Activated effector memory CD4-positive, alpha-beta T cell treated with Interleukin-2 at 50 U/mL for 16 hours (primary cell): ENCODE results near the gene IGSF9.

Experiments
- DNase-seq: peaks from one replicate; pipeline ENCODE4 v3.0.0-alpha.2; 2020

Gene IGSF9

DNA sequence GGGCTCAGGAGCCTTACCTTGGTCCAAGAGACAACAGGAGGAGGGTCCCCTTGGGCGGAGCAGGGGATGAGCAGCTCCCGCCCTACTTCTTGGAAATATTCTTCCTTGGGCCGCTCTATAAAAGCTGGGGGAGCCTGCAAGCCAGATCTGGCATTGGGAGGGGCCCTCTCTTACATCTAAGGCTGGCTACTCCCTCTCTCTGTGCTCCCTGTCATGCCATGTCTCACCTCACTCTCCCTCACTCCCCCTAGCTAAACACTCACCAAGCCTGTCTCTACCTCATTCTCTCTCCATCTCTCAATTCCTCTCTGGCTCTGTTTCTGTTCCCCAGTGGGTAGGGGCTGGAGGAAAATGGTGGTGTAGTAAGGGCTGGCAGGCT lies 13.6 kb downstream of the IGSF9 start:
- no peak for DNase-seq

DNA sequence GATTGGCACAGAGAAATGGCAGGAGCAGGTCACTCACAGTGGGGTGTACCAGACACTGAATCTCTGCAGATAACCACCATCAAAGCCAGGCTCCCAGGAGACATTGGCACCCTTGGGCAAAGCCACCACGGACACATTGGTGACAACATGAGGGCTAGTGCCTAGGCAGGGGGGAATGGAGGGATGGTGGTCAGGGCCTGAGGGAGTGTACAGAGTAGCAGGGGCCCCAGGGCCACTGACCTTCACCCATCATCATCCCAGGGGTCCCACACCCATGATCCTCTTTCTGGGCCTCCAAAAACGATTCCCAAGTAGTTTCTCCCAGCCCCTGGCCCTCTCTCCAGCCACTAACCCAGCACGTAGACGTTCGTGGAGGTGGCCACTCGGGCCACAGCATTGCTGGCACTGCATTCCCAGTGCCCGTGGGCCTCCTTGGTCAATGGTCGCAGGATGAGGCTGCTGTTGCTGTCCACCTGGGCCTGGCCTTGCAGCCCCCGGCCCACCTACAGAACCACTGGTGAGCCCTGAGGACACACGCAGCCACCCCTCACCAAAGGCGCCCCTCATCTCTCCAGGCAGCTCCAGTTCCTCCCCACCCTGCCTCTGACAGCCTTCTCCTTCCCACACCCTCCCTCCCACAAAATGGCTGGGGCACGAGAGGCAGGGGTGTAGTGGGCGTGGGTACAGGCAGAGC lies 14.2 kb downstream of the IGSF9 start:
- DNase-seq: no peak

DNA sequence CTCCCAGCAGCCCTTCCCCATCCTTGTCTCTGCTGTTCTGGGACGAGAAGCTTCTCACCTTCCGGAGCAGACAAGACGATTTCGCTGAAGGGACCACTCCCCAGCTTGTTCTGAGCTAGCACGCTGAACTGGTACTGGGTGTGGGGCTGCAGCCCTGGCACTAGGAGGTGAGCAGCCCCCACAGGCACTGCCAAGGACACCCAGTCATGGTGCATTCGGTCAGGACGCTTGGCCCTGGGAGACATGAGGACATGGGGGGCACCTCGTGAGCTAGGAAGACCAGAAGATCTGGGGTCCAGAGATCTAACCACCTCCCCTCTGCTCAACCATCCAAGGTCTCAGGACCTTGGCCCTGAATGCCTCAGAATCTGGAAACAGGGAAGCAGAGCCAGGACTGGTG lies 14.8 kb downstream of the IGSF9 start:
- no peak for DNase-seq

DNA sequence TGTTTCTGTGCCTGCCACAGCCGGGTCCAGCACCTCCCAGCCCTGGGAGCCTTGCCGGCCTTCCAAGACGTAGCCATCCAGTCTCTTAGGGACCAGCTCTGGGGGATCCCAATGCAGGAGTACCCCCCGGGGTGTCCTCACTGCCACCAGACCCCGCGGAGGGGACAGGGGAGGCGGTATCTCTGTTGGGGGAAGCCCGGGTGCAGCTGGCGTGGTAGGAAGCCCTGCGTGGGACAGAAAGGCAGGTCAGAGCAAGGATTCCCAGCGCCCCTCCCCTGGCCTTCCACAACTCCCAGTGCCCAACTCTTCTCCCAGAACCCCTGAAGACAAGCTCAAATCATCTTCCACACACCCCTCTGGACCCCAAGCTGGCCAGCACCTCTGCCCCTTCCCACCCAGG lies 15.2 kb downstream of the IGSF9 start:
- DNase-seq: no peak

DNA sequence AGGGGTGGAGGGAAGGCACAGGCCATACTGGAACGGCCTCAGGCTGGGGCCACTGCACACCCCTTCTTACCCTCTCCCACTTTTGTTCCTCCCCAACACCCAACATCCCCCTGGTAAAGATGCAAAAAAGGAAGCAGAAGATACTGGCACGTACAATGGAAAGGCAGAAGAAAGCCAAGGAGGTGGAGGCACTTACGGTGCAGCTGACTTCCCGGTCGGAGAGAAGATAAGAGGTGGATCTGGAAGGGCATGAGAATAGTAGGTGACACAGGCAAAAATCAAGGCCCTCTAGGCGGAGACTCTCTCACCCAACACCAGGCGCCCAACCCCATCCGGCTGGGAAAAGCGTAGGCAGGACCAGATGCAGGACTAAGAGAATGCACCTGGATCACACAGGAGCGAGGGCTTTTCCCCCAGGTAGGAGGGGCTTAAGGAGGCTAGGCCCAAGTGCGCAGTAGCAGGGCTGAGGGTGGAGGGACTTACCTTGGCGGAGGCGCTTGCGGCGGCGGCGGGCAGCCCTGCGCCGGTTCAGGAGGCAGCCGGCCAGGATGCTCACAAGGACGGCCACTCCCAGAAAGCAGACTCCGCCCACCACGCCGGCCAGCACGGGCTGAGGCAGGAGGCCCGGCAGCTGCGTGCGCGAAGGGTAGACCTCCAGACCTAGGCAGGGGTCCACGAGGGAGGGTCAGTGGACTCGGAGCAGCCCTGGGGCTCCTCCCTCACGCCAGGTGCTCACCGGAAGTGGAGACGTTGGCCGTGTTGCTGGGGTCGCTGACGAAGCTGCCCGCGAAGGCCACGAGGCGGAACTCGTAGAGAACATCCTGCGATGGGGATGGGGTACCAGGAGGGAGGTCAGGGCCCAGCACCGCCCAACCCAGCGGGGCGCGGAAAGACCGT lies 16.0 kb downstream of the IGSF9 start:
- no peak for DNase-seq

DNA sequence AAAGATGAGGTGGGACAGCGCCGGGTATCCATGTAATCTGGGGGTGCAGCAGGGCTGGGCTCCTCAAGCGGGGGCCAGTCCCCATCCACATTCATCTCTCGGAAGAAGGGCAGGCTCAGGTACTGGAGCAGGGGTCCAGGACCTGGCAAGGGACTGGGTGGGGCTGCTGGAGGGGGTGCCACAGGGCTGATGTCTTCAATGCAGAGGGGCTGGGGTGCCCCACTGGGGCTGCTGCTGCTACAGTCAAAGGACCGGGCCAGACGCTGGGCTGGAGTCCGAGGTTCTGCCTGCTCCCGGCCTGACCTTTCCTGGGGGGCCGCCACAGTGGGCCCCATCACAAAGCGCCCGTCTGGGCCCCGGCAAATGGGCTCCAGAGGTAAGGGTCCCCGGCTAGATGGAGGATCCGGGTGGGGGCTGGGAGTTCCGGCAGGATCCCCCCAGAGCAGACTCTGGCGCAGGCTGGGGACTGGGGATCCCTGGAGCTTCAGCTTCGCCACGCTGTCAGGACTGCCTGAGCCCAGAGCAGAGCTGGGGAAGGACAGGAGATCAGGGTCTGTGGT lies 16.8 kb downstream of the IGSF9 start:
- DNase-seq: no peak

DNA sequence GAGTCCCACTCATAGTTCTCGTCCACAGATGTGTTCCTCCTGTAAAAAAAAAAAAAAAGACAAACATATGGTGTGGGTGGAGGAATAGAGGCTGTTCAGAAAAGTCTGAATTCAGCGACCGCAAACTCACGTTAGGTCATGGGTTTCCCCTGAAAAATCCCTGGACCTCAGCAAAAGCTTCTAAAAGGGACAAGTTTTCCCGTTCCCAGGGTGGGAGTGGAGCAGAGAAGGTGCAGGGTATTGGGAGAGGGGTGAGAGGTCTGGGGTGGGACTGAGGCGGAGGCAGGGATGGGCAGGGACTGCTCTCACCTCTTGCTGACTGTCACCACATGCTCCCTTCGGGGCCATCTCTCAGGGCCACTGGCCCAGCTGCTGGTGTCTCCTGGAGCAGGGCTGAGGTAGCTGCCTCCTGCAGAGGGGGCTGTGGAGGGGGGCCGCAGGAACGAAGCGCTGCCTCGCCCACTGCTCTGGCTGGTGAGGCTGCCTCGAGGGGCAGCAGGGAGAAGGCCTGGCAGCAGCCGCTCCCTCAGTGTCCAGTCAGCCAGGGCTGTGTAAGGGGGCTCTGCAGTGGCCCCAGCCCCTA lies 17.5 kb downstream of the IGSF9 start:
- no peak for DNase-seq

DNA sequence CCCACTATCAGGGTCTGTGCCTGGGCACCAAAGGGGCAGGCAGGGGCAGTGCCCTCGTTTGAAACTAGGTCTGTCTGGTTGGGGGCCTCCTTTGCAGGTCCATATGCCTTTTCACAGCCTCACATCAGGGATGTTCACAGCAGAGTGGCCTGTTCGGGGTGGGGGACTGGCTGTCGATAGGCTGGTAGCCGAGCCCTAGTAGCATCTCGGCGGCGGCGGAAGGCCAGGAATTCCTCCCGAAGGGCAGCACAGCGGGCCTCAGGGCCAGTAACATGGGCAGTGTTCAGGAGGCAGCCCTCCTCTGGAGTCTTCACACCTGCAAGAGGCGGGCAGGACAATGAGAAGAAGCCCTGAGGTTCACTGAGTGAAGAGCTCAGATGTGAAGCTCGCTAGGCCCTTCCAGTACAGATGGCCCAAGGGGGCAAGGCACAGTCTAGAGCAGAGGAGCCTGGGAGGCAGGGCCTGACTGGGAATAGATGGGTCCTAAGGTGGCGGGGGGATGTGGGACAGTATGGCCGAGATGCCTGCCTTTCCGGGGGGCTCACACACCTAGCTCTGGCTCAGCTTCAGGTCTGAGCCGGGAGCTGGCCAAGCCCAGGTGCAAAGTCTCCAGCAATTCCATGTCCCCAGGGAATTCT lies 18.1 kb downstream of the IGSF9 start:
- no peak for DNase-seq

DNA sequence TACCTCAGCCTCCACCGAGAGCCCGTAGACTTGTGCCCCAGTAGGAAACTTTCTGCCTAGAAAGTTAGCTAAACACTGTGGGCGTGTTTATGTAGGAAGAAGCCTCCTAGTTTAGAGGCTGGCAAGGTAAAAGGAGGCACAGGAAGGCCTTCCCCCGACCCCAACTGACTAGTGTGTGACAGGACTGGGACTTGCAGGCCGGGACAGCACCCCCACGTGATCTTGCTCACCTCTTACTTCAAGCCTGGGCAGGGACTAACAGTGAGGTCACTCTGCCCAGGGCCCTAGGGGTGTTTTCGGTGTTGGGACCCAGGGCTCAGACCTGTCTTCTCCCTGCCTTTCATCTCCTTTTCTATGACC lies 19.7 kb downstream of the IGSF9 start:
- no peak for DNase-seq

DNA sequence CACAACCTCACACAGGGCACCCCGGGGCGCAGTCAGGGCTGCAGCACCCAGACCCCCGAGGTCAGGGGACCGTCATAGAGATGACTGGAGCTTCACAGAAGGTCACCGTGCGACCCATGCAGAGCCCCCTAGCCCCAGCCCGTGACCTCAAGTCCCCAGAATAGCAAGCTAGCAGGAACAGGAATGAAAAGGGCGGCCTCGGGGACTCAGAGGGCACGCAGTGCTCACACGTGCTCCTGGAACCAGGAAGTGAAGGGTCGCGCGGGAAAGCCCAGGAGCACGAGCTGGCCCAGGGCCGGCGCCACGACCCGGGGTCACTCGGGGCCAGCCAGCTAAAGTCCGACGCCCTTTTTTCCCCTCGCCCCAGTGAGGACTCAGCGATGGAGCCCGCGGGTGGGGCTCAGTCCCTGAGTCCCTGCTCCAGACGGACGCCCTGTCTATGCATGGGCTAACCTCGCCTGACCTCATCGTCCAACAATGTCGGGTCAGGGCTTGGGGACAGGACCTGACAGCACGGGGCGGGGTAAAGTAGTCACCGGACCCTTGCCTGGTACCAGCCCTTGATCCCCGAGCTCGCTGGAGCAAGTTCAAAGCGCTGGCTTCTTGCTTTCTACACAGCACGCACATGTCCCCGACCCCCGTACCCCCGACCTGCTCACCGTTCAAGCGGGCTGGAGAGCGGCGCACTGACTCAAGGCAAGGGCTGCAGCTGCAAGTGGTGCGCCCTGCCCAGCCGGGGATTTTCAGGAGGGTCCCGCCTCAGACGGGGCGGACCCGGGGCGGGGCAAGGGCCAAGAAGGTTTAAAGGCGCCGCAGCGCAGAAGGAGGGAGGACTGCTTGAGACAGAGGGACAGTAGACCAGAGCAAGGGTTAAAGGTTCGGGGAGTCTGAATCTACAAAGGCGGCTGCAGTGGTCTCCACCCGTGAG lies 20.4 kb downstream of the IGSF9 start, which contains the start of gene TAGLN2:
Gene TAGLN2 (minus strand): TSS at position 717 of the 928 bp plus-strand sequence. CDS start 4,998 bp downstream, outside the sequence.
- DNase-seq: peak; percentile 83

DNA sequence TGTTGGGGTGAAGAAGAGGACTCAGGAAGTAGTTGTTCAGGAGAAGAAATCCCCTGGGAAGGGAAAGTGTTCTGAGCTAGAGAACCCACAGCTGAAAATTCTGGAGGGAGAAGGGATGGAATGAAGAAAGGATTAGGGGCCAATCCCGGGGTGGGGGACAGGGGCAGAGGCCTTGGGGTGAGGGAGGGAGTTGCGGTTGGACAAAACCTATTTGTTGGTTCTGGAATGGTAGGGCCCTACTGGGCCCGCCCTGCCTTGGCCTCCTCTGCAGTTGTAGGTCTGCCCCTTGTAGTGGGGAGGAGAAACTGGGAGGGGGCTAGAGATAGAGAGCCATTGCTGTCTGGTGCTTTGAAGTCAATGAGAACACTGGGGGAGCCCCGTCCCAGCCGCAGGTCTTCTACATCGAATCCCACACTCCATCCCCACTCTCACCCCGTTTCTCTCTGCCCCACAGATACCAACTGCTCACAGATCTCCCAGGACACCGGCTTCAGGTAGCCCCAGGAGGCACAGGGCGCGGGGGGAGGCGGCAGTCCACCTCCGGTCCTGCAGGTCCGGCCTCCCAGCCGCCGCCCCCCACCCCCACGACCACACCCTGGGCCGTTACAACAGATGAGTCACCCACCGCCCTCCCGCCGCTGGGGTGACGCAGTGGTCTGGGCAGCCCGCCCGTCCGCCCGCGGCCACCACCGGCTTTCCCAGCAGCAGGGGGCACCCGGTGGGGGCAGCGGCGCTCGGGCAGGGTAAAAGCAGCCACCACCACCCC lies 21.2 kb downstream of the IGSF9 start:
- peak; percentile 44 for DNase-seq

DNA sequence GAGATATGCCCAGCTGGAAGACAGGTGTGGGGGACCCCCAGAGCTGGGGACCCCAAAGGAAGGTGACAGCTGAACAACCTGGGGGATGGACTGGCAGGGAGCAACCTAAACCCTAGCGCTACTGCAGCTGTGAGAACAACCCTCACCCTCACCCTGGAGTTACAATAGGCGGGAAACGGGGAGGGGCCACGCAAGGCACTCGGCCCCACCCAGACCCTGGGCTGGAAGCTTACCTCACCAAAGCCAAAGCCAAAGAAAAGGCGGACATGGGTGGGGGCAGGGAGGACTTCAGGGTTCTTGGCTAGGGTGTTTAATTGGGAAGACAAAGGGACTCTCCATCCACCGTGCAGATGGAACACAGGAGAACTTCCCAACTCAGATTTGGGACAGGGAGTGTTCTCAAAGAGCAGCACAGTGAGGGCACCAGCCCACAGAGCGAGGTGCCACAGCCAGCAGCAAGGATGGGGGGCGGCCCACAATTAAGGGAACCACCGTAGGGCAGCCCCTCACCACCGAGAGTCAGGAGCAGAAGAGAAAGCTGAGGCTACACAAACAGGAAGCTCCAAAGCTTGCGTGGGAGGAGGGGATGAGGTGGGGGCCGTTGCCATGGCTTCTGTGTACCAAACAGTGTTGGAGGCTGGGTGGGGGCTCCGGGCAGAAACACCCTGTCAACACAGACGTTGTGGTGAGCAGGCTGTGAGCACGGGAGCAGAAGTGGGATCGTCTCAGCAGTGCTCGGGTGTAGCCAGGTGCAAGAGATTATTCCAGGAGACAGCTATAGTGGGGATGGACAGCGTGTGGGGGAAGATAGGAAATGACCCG lies 22.0 kb downstream of the IGSF9 start:
- DNase-seq: peak; percentile 77

DNA sequence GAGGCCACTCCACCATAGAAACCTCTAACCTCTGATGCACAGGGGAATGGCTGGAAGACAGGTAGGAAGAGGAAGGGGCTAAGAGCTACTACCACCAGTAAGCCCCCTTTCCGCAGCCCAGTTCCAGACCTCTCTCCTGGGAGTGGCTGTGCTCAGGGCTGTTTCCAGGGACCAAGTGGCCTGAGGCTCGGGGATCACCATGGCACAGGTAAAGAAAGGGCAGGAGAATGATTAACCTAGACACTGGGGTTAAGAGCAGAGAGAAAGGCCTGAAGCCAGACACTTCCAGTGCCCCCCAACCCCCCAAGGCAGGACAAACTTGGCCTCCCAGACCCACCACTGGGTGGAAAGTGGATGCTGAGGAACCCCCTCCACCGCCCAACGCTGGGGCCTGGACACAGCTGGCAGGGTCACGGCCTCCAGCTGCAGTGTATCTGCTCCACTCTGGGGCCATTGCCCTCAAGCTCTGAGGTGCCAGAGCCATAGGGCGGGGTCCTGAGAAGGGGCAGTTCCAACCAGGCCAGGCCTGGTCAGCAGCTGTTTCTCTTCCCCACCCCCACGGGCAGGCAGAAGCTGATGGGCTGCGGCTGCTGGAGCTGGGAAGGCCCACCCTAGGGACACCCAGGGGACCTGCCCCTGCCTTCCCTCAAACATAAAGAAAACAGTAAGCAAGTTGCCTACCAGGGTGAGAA lies 22.8 kb downstream of the IGSF9 start:
- no peak for DNase-seq

DNA sequence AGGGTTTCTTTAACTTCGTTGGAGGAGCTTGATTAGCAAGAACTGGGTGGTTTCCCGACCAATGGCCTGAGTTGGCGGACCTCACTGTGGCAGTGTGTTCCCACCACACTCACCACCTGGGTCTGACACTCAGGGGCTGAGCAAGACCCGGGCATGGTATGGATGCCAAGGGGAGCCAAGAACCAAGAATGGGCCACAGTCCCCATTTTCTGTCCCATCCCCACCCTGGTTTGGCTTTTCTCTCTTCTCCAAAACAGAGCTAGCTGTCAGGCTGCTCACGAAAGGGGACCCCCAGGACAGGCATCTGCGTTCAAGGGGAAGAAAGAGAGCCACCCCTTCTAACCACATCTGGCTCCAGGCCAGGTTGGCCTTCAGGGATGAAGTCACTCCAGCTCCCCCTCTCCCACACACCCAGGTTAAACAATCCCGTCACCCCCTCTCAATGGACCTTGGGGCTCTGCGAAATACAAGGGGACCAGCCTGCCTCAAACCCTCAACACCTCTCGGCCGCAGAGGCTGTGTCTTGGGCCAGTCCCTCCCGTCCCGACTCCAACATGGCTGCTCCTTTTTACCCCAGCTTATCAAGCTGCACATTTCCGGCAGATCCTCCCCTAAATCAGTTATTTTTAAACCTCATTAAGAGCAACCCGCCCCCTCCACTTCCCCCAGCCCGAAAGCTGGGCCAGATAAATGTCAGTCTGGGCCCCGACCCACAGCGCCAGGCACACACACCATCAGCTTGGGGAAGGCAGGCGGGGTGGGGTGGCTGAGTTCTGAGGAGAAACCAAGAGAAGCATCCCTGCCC lies 23.5 kb downstream of the IGSF9 start:
- no peak for DNase-seq

DNA sequence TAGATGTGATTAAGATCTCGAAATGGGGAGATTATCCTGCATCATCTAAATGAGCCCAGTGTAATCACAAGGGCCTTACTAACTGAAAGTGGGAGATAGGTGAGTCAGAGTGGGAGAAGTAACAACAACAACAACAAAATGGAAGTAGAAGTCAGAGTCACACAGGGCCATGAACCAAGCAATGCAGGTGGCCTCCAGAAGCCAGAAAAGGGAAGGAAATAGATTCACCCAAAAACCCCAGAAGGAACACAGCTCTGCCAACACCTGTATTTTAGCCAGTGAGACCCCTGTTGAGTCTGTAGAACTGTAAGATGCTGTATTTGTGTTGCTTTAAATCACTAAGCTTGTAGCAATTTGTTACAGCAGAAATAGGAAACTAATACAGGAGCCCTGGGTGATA lies 24.2 kb downstream of the IGSF9 start:
- DNase-seq: no peak

DNA sequence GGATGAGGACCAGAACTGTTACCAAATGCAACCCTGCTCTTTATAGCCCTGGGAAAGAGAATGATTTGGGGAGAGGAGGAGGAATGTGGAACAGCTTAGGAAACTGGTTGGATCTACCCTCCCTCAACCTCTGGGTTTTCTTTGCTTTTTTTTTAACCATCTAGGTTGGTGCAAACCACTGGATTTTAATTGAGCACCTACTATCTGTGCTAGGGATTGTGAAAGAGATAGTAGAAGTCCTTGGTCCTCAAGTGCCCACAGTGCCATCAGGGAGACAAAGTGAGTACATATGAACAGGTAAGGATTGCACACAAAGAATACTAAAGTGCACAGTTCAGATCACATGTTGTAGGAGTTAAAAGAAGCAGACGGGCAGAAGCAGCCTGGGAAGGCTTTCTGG lies 24.8 kb downstream of the IGSF9 start:
- no peak for DNase-seq

DNA sequence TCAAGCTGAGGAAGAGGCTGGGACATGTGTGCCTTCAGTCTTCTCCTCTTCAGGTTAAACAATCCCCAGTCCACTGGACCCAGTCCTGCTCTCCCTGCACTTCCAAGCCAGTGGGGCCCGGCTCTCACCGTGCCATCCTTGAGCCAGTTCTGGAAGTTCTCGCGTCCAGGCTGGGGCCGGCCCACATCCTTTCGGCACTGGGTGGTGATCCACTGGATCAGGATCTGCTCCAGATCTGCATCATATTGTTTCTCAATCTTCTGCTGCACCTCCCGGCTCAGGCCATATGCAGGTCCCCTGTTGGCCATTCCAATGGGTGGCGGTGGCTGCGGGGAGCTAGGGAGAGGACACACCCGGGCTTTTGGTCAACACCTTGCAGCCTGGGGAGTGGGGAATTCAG lies 25.2 kb downstream of the IGSF9 start:
- no peak for DNase-seq

DNA sequence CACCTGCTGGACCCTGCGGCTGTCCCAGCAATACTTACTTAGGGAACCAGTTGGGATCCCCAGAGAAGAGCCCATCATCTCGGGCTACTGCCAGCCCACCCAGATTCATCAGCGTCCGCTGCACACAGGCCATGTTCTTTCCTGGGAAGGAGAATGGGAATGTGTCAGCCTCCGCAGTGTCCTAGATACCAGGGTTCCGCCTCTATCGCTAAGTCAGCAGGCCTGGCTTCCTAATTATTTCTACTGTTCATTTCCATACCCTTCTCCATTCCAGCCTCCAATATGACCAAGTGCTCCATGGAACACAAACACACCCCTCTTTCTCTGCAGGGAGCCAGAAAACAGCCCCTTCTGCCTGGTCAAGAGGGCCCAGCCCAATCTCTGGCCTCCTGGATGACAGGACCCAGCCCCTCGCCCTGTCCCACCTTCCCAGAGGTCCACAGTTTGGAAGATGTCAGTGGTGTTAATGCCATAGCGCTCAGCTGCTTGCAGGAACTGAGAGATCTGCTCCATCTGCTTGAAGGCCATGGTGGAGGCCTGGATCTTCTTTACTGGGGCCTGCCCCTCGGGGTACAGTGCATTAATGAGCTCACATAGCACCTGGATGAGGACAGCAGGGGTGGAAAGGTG lies 26.1 kb downstream of the IGSF9 start:
- DNase-seq: no peak
